Mesenchymal stem cell (in vitro differentiated cells and primary cell): Measurements from ENCODE around the gene CYP2J2.

Source experiments
- DNase-seq: peaks from one replicate; pipeline ENCODE4 v3.0.0-alpha.2; 2013
- H2AFZ ChIP-seq: one replicate; pipeline ENCODE4 v1.6.1; 2013; ENCODE audit warnings: low read depth, mild to moderate bottlenecking, control low read depth, inconsistent platforms, low read length, moderate library complexity
- H2AK5ac ChIP-seq: 2 replicates; pipeline ENCODE4 v1.6.1; 2013; ENCODE audit warnings: low read length, moderate library complexity, mild to moderate bottlenecking, inconsistent platforms; ENCODE audit not compliant: severe bottlenecking
- H2BK120ac ChIP-seq: one replicate; pipeline ENCODE4 v1.6.1; 2013; ENCODE audit warnings: low read depth, mild to moderate bottlenecking, inconsistent platforms, low read length, moderate library complexity
- H2BK12ac ChIP-seq, 2 experiments: one replicate each; pipeline ENCODE4 v1.6.1; 2013; ENCODE audit warnings: inconsistent platforms in 2 of 2, low read length in 2 of 2, mild to moderate bottlenecking in 2 of 2, moderate library complexity in 2 of 2, control low read depth in 1 of 2
- H2BK15ac ChIP-seq: one replicate; pipeline ENCODE4 v1.6.1; 2013; ENCODE audit warnings: mild to moderate bottlenecking, low read depth, inconsistent platforms; ENCODE audit not compliant: poor library complexity, severe bottlenecking
- H2BK5ac ChIP-seq: 2 replicates; pipeline ENCODE4 v1.6.1; 2013; ENCODE audit warnings: low read depth, mild to moderate bottlenecking, low read length, control low read depth, inconsistent platforms; ENCODE audit not compliant: poor library complexity, severe bottlenecking
- H3K14ac ChIP-seq, 2 experiments: one replicate each; pipeline ENCODE4 v1.6.1; 2013; ENCODE audit warnings: inconsistent platforms in 2 of 2, low read length in 2 of 2, control low read depth in 1 of 2, mild to moderate bottlenecking in 1 of 2, moderate library complexity in 1 of 2
- H3K18ac ChIP-seq, 2 experiments: one replicate each; pipeline ENCODE4 v1.6.1; 2013; ENCODE audit warnings: inconsistent platforms in 2 of 2, low read length in 2 of 2, control low read depth in 1 of 2, low read depth in 1 of 2, mild to moderate bottlenecking in 1 of 2
- H3K23ac ChIP-seq, 2 experiments: one replicate each; pipeline ENCODE4 v1.6.1; 2013; ENCODE audit warnings: inconsistent platforms in 2 of 2, low read length in 2 of 2, mild to moderate bottlenecking in 2 of 2, moderate library complexity in 2 of 2, control low read depth in 1 of 2
- H3K27ac ChIP-seq: 2 replicates; pipeline ENCODE4 v1.5.1; 2013; ENCODE audit warnings: mild to moderate bottlenecking, moderate library complexity, low read length, control low read depth, inconsistent platforms; ENCODE audit not compliant: poor library complexity, severe bottlenecking
- H3K27me3 ChIP-seq, 2 experiments: 2 replicates each; pipeline versions ENCODE4 v1.6.1 to v1.7.0; 2013; ENCODE audit warnings: low read length in 2 of 2, mild to moderate bottlenecking in 2 of 2, moderate library complexity in 2 of 2, control low read depth in 1 of 2, inconsistent platforms in 1 of 2; ENCODE audit not compliant: control insufficient read depth in 1 of 2, insufficient read depth in 1 of 2
- H3K36me3 ChIP-seq, 2 experiments: 2 replicates each; pipeline versions ENCODE4 v1.6.1 to v1.7.0; 2013; ENCODE audit warnings: low read length in 2 of 2, control low read depth in 1 of 2, inconsistent platforms in 1 of 2, low read depth in 1 of 2, mild to moderate bottlenecking in 1 of 2; ENCODE audit not compliant: insufficient read depth in 2 of 2, control insufficient read depth in 1 of 2
- H3K4ac ChIP-seq, 2 experiments: one replicate each; pipeline ENCODE4 v1.6.1; 2013; ENCODE audit warnings: inconsistent platforms in 2 of 2, low read length in 2 of 2, mild to moderate bottlenecking in 2 of 2, moderate library complexity in 2 of 2, control low read depth in 1 of 2, low read depth in 1 of 2
- H3K4me1 ChIP-seq: 2 replicates; pipeline ENCODE4 v1.6.1; 2013; ENCODE audit warnings: low read depth, low read length, control low read depth; ENCODE audit not compliant: control insufficient read depth, insufficient read depth
- H3K4me2 ChIP-seq: 2 replicates; pipeline ENCODE4 v1.6.1; 2013; ENCODE audit warnings: low read length, mild to moderate bottlenecking, inconsistent platforms; ENCODE audit not compliant: poor library complexity, severe bottlenecking
- H3K4me3 ChIP-seq, 2 experiments: 2 replicates each; pipeline versions ENCODE4 v1.5.1 to v1.7.0; 2013; ENCODE audit warnings: low read length in 2 of 2, mild to moderate bottlenecking in 2 of 2, control low read depth in 1 of 2, low read depth in 1 of 2; ENCODE audit not compliant: insufficient read depth in 1 of 2
- H3K79me1 ChIP-seq: replicated peaks from 2 replicates; pipeline ENCODE4 v1.6.1; 2013; ENCODE audit warnings: mild to moderate bottlenecking, control low read depth, low read length, inconsistent platforms; ENCODE audit not compliant: poor library complexity, severe bottlenecking
- H3K9ac ChIP-seq: 2 replicates; pipeline ENCODE4 v1.7.0; 2013; ENCODE audit warnings: mild to moderate bottlenecking, low read length, moderate library complexity
- H3K9me3 ChIP-seq: 2 replicates; pipeline ENCODE4 v1.7.0; 2013; ENCODE audit warnings: mild to moderate bottlenecking, low read length; ENCODE audit not compliant: control insufficient read depth
- H4K8ac ChIP-seq: one replicate; pipeline ENCODE4 v1.6.1; 2013; ENCODE audit warnings: inconsistent platforms, mild to moderate bottlenecking, low read length, moderate library complexity
- H4K91ac ChIP-seq: one replicate; pipeline ENCODE4 v1.6.1; 2013; ENCODE audit warnings: mild to moderate bottlenecking, low read length, inconsistent platforms
- WGBS: methylation state at CpG from one replicate; pipeline ENCODE4 v1.1.7; 2013; ENCODE audit warnings: mixed read lengths; 5-methylcytosine and 5-hydroxymethylcytosine counted together

Gene CYP2J2

DNA sequence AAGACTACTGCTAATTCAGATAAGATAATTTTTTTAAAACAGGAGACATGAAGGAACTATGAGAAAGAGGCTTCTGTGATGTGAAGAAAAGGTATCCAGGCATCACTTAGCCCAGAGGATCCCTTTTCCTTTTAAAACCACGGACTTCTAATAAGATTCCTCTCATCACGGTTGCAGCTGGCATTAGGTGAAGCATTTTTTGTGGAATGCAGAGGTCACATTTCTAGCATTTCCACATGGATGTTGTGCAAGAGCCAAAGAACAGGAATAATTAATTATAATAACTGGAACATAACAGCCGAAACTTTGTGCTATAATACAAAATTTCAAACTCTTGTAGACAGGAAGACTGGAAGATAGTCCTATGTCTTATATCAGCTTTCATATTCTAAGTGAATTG is 27.6 kb downstream of the CYP2J2 start:
- no peak overlapping the region for H3K9ac ChIP-seq
- H3K4me2 ChIP-seq = no peak overlapping the region
- no peak overlapping the region for H3K27ac ChIP-seq
- H3K79me1 ChIP-seq = no peaks in the 10 kb centered on the region
- no peak overlapping the region for H2AFZ ChIP-seq
- H4K91ac ChIP-seq = no peak overlapping the region
- no peak overlapping the region for H3K18ac ChIP-seq
- no peaks in the 10 kb centered on the region for H3K9me3 ChIP-seq
- H4K8ac ChIP-seq = no peak overlapping the region
- H2BK15ac ChIP-seq = no peak overlapping the region
- no peak overlapping the region for H3K4me3 ChIP-seq
- no peak overlapping the region for H3K23ac ChIP-seq
- H3K36me3 ChIP-seq = no peaks in the 10 kb centered on the region
- no peak overlapping the region for H3K14ac ChIP-seq
- no peak overlapping the region for H3K4ac ChIP-seq
- DNase-seq = no peak
- H2AK5ac ChIP-seq = no peak overlapping the region
- no peaks in the 10 kb centered on the region for H3K27me3 ChIP-seq
- H2BK12ac ChIP-seq = no peak overlapping the region
- H2BK5ac ChIP-seq = no peak overlapping the region
- H3K4me1 ChIP-seq = peaks cover 1% of the 10 kb centered on the region
- whole genome bisulfite sequencing = no CpG with 5 or more reads among the region's 3 CpGs
- no peak overlapping the region for H2BK120ac ChIP-seq

- Histone ChIP-seq H3K18ac (no peak overlapping the region), H3K79me1 (no peaks in the 10 kb centered on the region), H3K4me3 (no peak overlapping the region), H3K9me3 (no peaks in the 10 kb centered on the region), H3K9ac (no peak overlapping the region), H3K27me3 (no peaks in the 10 kb centered on the region), H2AK5ac (no peak overlapping the region), H3K27ac (no peak overlapping the region), H2BK12ac (no peak overlapping the region), H3K14ac (no peak overlapping the region), H4K91ac (no peak overlapping the region), H3K4me1 (peaks cover 1% of the 10 kb centered on the region), H3K23ac (no peak overlapping the region), H2BK5ac (no peak overlapping the region), H2AFZ (no peak overlapping the region), H2BK15ac (no peak overlapping the region), H2BK120ac (no peak overlapping the region), H3K4ac (no peak overlapping the region), H3K4me2 (no peak overlapping the region), H4K8ac (no peak overlapping the region), H3K36me3 (no peaks in the 10 kb centered on the region)
- 83% methylated on average over 1 of the region's 2 CpGs for WGBS
- no peak for DNase-seq
Measured at GRCh38 chr1:59897165-59897564, 29.4 kb downstream of the CYP2J2 start.

DNA sequence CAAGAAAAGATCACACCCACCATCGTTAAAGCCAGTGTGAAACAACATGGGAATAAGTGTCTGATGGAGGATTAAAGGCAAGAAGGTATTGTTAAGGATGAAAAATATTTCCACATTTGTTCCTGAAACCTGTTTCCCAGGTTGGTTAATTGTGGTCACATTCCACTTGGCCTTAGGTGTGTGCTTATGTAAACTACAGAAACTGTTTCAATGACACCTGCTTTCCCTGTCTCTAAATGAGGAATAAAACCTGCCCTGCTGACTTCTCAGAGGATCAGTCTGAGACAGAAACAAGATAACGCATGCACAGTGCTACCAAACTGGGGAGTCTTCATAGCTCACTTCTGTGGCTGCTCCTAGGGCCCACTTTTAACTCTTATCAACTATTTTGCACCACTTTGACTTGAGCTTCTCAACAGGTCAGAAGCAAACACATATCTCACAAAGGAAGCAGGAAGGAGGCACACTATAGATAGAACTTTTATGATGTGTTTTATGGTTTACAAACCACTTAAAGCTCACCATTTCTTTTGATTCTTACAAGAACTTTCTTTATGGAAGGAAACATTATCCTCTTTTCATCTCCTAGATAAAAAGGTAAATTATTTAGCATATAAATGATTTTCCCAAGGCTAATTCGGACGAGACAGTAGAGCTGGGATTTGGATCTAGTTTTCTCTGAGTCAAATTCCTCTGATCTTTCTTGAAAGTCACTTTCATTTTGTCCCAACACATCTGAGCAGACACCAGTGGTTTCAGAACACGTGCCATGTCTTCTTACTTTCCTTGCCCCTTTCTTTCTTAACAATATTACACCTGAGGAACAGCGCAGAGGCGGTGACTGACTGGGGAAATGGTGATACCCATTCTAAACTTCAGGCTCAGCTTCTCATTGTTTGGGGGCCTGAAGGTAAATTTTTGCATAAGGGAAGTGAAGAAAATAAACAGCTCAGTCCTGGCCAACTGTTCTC is 33.4 kb downstream of the CYP2J2 start:
- Histone ChIP-seq H3K9me3 (peaks cover 4% of the 10 kb centered on the region), H2AFZ (no peak overlapping the region), H2BK5ac (no peak overlapping the region), H3K18ac (no peak overlapping the region), H3K4me2 (no peak overlapping the region), H4K91ac (no peak overlapping the region), H3K27me3 (no peaks in the 10 kb centered on the region), H3K23ac (no peak overlapping the region), H3K4ac (no peak overlapping the region), H2BK15ac (no peak overlapping the region), H3K4me1 (no peaks in the 10 kb centered on the region), H3K79me1 (no peaks in the 10 kb centered on the region), H4K8ac (no peak overlapping the region), H2BK12ac (no peak overlapping the region), H3K9ac (no peak overlapping the region), H3K14ac (no peak overlapping the region), H2AK5ac (no peak overlapping the region), H3K27ac (no peak overlapping the region), H2BK120ac (no peak overlapping the region), H3K4me3 (no peak overlapping the region), H3K36me3 (no peaks in the 10 kb centered on the region)
- DNase-seq = no peak
- WGBS = 81% methylated on average over 7 of the region's 7 CpGs

- Histone ChIP-seq H3K27ac (no peak overlapping the region), H2BK5ac (no peak overlapping the region), H3K4me3 (no peak overlapping the region), H3K18ac (no peak overlapping the region), H3K36me3 (no peaks in the 10 kb centered on the region), H3K4me1 (no peaks in the 10 kb centered on the region), H4K91ac (no peak overlapping the region), H3K9me3 (peaks cover 4% of the 10 kb centered on the region), H3K4ac (no peak overlapping the region), H3K4me2 (no peak overlapping the region), H4K8ac (no peak overlapping the region), H3K27me3 (peaks cover 0 to 9% of the 10 kb centered on the region in 2 experiments), H3K14ac (no peak overlapping the region), H2AK5ac (no peak overlapping the region), H3K79me1 (no peaks in the 10 kb centered on the region), H2BK12ac (no peak overlapping the region), H3K9ac (no peak overlapping the region), H2AFZ (no peak overlapping the region), H2BK15ac (no peak overlapping the region), H3K23ac (no peak overlapping the region), H2BK120ac (no peak overlapping the region)
- 58% methylated on average over 2 of the region's 3 CpGs for WGBS
- no peak for DNase-seq
Measured at GRCh38 chr1:59885160-59885832, 41.3 kb downstream of the CYP2J2 start.
